Measurements from ENCODE around the gene ZFPL1.

- TF ChIP-seq POLR2A (IDR thresholded peaks at IDR 0.05) (peak in 1 of 2 donors; percentile 63), CTCF (IDR thresholded peaks at IDR 0.05) (no peak)
These were observed 51.1 kb downstream of the ZFPL1 start for GRCh38 chr11:65134952-65135632.

All from heart left ventricle (tissue), 13 donors.